Upper lobe of right lung (tissue), 1 donor: ENCODE measurements around the gene SSC5D. TPM values are rescaled to one million over a fixed set of nuclear protein-coding genes. Genes with fewer than 3 reads are reported as not detected.
"Not testable (repeated sequence)": the region's sequence is repeated elsewhere in the genome, so short reads cannot be mapped to it uniquely, and the experiment has no call there.

Experiments
- ATAC-seq: fragments of 200-7000 bp; cut with Tn5 transposase; one replicate; pipeline ENCODE4 v1.9.1; 2020; ENCODE audit warnings: mild to moderate bottlenecking, moderate library complexity
- DNase-seq: peaks from one replicate; pipeline ENCODE4 v3.0.0-alpha.2; 2020
- H3K27ac ChIP-seq: fragments of 200-600 bp; one replicate; pipeline ENCODE4 v1.8.0; 2022
- H3K27me3 ChIP-seq: fragments of 200-600 bp; one replicate; pipeline ENCODE4 v1.8.0; 2022; ENCODE audit warnings: mild to moderate bottlenecking
- H3K36me3 ChIP-seq: fragments of 200-600 bp; one replicate; pipeline ENCODE4 v1.8.0; 2022
- H3K4me1 ChIP-seq: fragments of 200-600 bp; one replicate; pipeline ENCODE4 v1.8.0; 2022
- H3K4me3 ChIP-seq: fragments of 200-600 bp; one replicate; pipeline ENCODE4 v1.8.0; 2022; ENCODE audit warnings: mild to moderate bottlenecking
- H3K9me3 ChIP-seq: fragments of 200-600 bp; one replicate; pipeline ENCODE4 v1.8.0; 2022
- CTCF ChIP-seq: fragments of 200-600 bp; IDR thresholded peaks from one replicate; pipeline ENCODE4 v1.8.0; 2022; ENCODE audit warnings: antibody characterized with exemption
- intact Hi-C: fragments of 100-400 bp; cut with DNase I; formaldehyde crosslinking; loops from one replicate; pipeline ENCODE4 v1.11.0; 2022
- total RNA-seq: library from RNA; stranded (reverse); fragmentation: NEBNext Ultra II Directional; extraction: Animal tissue kit (Norgen Biotek cat#: 25700); gene quantifications from one replicate; pipeline ENCODE4 v1.2.1, GENCODE V29; 2021
- donor health status: DM: no; HTN: yes; CAD: no; lungs with severe emphysema.

Gene SSC5D
- total RNA-seq, 1 donor from 2014 or later = 6.0 TPM

- no peak overlapping the region for H3K27ac ChIP-seq
- intact Hi-C loops = no loop called here
- peaks cover 43% of the 10 kb centered on the region for H3K27me3 ChIP-seq
- TF ChIP-seq CTCF = no peak
- no peak for ATAC-seq
- no peak for DNase-seq
- no peak overlapping the region for H3K4me3 ChIP-seq
- peaks cover 11% of the 10 kb centered on the region for H3K4me1 ChIP-seq
- no peaks in the 10 kb centered on the region for H3K36me3 ChIP-seq
- H3K9me3 ChIP-seq = no peaks in the 10 kb centered on the region
Measured at GRCh38 chr19:55447421-55448174, 40.6 kb upstream of the SSC5D start.

- H3K36me3 ChIP-seq, H3K4me3 ChIP-seq, H3K9me3 ChIP-seq, DNase-seq, ATAC-seq, H3K27ac ChIP-seq, intact Hi-C loops: not testable (repeated sequence)
- Histone ChIP-seq H3K27me3 (peaks cover 46% of the 10 kb centered on the region), H3K4me1 (peaks cover 11% of the 10 kb centered on the region)
Measured at GRCh38 chr19:55448175-55448490, 40.1 kb upstream of the SSC5D start.

DNA sequence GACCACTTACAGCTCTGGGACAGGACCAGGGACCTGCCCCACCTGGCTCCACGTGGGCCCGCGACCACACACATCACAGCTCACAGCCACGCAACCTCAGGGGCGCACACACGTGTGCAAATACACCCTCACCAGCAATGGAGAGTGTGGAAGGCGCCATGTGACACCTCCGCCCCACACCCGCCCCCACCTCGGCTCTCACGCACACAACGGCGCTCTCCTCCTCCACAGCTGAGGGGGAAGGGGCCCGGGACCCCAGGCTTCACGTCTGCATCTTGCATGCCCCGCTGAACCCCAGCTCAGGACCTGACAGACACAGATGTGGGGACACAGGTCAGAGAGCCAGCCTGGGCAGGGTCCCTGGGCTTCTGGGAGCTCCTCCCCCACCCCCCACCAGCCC lies 38.8 kb upstream of the SSC5D start:
- no peak for TF ChIP-seq CTCF
- intact Hi-C loops = no loop called here
- DNase-seq (no peak), ATAC-seq (no peak)
- Histone ChIP-seq H3K4me3 (no peak overlapping the region), H3K36me3 (no peaks in the 10 kb centered on the region), H3K4me1 (peaks cover 11% of the 10 kb centered on the region), H3K27ac (no peak overlapping the region), H3K27me3 (peaks cover 34% of the 10 kb centered on the region), H3K9me3 (no peaks in the 10 kb centered on the region)

GRCh38 chr19:55451163-55451964 lies 36.9 kb upstream of the SSC5D start:
- no peak overlapping the region for H3K27ac ChIP-seq
- no peaks in the 10 kb centered on the region for H3K9me3 ChIP-seq
- intact Hi-C loops = no loop called here
- H3K27me3 ChIP-seq = peaks cover 25% of the 10 kb centered on the region
- H3K36me3 ChIP-seq = no peaks in the 10 kb centered on the region
- DNase-seq = no peak
- ATAC-seq = no peak
- H3K4me3 ChIP-seq = peak overlapping the region; percentile 10
- peaks cover 11% of the 10 kb centered on the region for H3K4me1 ChIP-seq
- no peak for TF ChIP-seq CTCF

DNA sequence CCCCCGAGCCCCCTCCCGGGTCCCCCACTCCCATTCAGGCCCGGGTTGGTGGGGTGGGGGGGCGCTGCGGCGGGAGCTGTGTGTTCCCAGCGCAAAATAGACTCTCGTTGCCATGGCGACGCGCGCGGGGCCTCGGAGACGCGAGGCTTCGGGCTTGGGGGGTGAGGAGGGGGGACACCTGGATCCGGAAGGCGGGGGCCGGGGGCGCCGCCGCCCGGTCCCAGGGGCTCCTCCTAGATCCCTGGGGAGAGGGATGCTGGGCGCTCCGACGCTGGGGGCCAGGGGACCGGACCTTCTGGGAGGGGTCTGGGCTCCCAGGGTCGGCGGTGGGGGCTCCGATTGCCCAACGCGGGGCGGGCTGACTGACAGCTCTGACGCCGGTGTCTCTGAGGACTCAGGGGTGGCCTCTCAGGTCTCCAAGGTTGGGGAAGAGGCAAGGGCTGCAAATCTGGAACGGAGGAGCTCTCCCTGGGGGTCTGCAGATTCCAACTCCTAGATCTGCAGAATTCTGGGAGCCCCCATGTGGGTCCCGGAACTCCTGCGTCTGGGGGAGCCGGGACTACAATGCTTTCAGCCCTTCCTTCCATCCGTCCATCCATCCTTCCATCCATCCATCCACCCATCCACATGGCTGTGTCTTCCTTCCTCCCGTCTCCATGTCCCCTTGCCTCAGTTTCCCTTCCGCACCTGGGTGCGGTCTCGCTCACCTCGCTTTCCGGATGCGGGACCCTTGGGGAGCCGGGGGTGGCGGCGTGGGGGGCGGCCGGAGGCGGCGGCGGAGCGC lies 36.1 kb upstream of the SSC5D start:
- no peaks in the 10 kb centered on the region for H3K9me3 ChIP-seq
- H3K4me1 ChIP-seq = peaks cover 11% of the 10 kb centered on the region
- H3K36me3 ChIP-seq = no peaks in the 10 kb centered on the region
- peak overlapping the region; percentile 10 for H3K4me3 ChIP-seq
- H3K27ac ChIP-seq = no peak overlapping the region
- intact Hi-C loops = no loop called here
- DNase-seq = no peak
- H3K27me3 ChIP-seq = peaks cover 25% of the 10 kb centered on the region
- ATAC-seq = no peak
- no peak for TF ChIP-seq CTCF
